WTC11 (cell line): ENCODE data around the gene MRM3. TPM values are rescaled to one million over a fixed set of nuclear protein-coding genes. Genes with fewer than 3 reads are reported as not detected.
"Not testable (repeated sequence)": the region's sequence is repeated elsewhere in the genome, so short reads cannot be mapped to it uniquely, and the experiment has no call there.

ENCODE experiments used
- ATAC-seq: fragments of 200-7000 bp; cut with Tn5 transposase; 2 replicates; pipeline ENCODE4 v1.10.0; 2021; ENCODE audit warnings: mild to moderate bottlenecking, moderate library complexity
- CTCF ChIA-PET: fragments of 300-600 bp; sonication (Branson Sonifier 250); formaldehyde crosslinking; loops from one replicate; lab custom pipeline; 2021; ENCODE audit warnings: antibody characterized with exemption; lab: Charles Lee
- POLR2A ChIA-PET: fragments of 350-600 bp; sonication (Branson Sonifier 250); formaldehyde crosslinking; loops from one replicate; lab custom pipeline; 2021; ENCODE audit warnings: antibody characterized with exemption; lab: Charles Lee
- DNase-seq: peaks from one replicate; pipeline ENCODE4 v3.0.0; 2021; ENCODE audit warnings: low spot score
- H3K27ac Mint-ChIP-seq: 2 replicates; pipeline ENCODE4 v1.8.0; 2021; ENCODE audit warnings: mixed read lengths
- H3K27me3 Mint-ChIP-seq: 2 replicates; pipeline ENCODE4 v1.8.0; 2021; ENCODE audit warnings: low read depth, mild to moderate bottlenecking, moderate library complexity, mixed read lengths
- H3K36me3 Mint-ChIP-seq: 2 replicates; pipeline ENCODE4 v1.8.0; 2021; ENCODE audit warnings: mixed read lengths
- H3K4me1 Mint-ChIP-seq: 2 replicates; pipeline ENCODE4 v1.8.0; 2022; ENCODE audit warnings: mixed read lengths
- H3K4me3 Mint-ChIP-seq: 2 replicates; pipeline ENCODE4 v1.8.0; 2021; ENCODE audit warnings: mild to moderate bottlenecking, moderate library complexity, mixed read lengths
- H3K9me3 Mint-ChIP-seq: 2 replicates; pipeline ENCODE4 v1.8.0; 2021; ENCODE audit warnings: mixed read lengths
- CDX4 ChIP-seq: fragments of 250-450 bp; sonication (Bioruptor Pico); IDR thresholded peaks from 2 replicates; pipeline ENCODE4 v1.9.0; 2021; ENCODE audit warnings: moderate library complexity, mild to moderate bottlenecking, inconsistent platforms, borderline replicate concordance
- ESRRA ChIP-seq: sonication (generic); formaldehyde crosslinking; IDR thresholded peaks from 2 replicates; pipeline ENCODE4 v1.8.1; 2022; ENCODE audit warnings: mild to moderate bottlenecking, missing genetic modification reagents, borderline replicate concordance
- ETV6 ChIP-seq: sonication (generic); formaldehyde crosslinking; IDR thresholded peaks from 2 replicates; pipeline ENCODE4 v1.8.1; 2022; ENCODE audit warnings: mild to moderate bottlenecking, missing genetic modification reagents
- FOXP1 ChIP-seq: sonication (generic); formaldehyde crosslinking; IDR thresholded peaks from 2 replicates; pipeline ENCODE4 v1.8.0; 2022; ENCODE audit warnings: missing genetic modification reagents, mild to moderate bottlenecking, moderate library complexity, borderline replicate concordance
- FOXP4 ChIP-seq: sonication (generic); formaldehyde crosslinking; IDR thresholded peaks from 2 replicates; pipeline ENCODE4 v1.8.0; 2022; ENCODE audit warnings: mild to moderate bottlenecking, missing genetic modification reagents
- GRHL2 ChIP-seq: fragments of 250-450 bp; sonication (Bioruptor Pico); IDR thresholded peaks from 2 replicates; pipeline ENCODE4 v1.8.0; 2022; ENCODE audit warnings: mild to moderate bottlenecking, moderate library complexity; ENCODE audit not compliant: insufficient replicate concordance, severe bottlenecking
- NFE2L1 ChIP-seq: sonication (generic); formaldehyde crosslinking; IDR thresholded peaks from 2 replicates; pipeline ENCODE4 v1.8.1; 2023; ENCODE audit warnings: missing genetic modification reagents
- NR2C2 ChIP-seq: sonication (generic); formaldehyde crosslinking; IDR thresholded peaks from 2 replicates; pipeline ENCODE4 v1.8.0; 2022; ENCODE audit warnings: mild to moderate bottlenecking, missing genetic modification reagents
- PRRX2 ChIP-seq: fragments of 250-450 bp; sonication (Bioruptor Pico); IDR thresholded peaks from 2 replicates; pipeline ENCODE4 v1.8.0; 2021; ENCODE audit warnings: mild to moderate bottlenecking
- RORB ChIP-seq: fragments of 250-450 bp; sonication (Bioruptor Pico); IDR thresholded peaks from 2 replicates; pipeline ENCODE4 v1.9.0; 2021; ENCODE audit warnings: mild to moderate bottlenecking
- TEAD4 ChIP-seq: sonication (generic); formaldehyde crosslinking; IDR thresholded peaks from 2 replicates; pipeline ENCODE4 v1.8.0; 2022; ENCODE audit warnings: mild to moderate bottlenecking, missing genetic modification reagents
- ZMAT4 ChIP-seq: fragments of 250-450 bp; sonication (Bioruptor Pico); IDR thresholded peaks from 2 replicates; pipeline ENCODE4 v1.9.0; 2021; ENCODE audit warnings: mild to moderate bottlenecking
- ZNF219 ChIP-seq: sonication (generic); formaldehyde crosslinking; IDR thresholded peaks from 2 replicates; pipeline ENCODE4 v1.8.0; 2023; ENCODE audit warnings: missing genetic modification reagents, mild to moderate bottlenecking, borderline replicate concordance
- ZNF416 ChIP-seq: fragments of 250-450 bp; sonication (Bioruptor Pico); IDR thresholded peaks from 2 replicates; pipeline ENCODE4 v1.9.0; 2021; ENCODE audit warnings: mild to moderate bottlenecking, inconsistent platforms
- total RNA-seq: library from RNA; stranded (reverse); gene quantifications from 3 replicates; pipeline ENCODE4 v1.2.3, GENCODE V29; 2021
- TF ChIP-seq, protein P1 (sequence below): sonication (generic); formaldehyde crosslinking; IDR thresholded peaks from 2 replicates; pipeline ENCODE4 v1.8.1; 2023; ENCODE audit warnings: mild to moderate bottlenecking, missing genetic modification reagents, borderline replicate concordance
- TF ChIP-seq, protein P2 (sequence below): sonication (generic); formaldehyde crosslinking; IDR thresholded peaks from 2 replicates; pipeline ENCODE4 v1.8.1; 2023; ENCODE audit warnings: mild to moderate bottlenecking, moderate library complexity, missing genetic modification reagents
- TF ChIP-seq, protein P3 (sequence below): sonication (generic); formaldehyde crosslinking; IDR thresholded peaks from 2 replicates; pipeline ENCODE4 v1.8.1; 2022; ENCODE audit warnings: mild to moderate bottlenecking, moderate library complexity, missing genetic modification reagents

MRM3 gene
- total RNA-seq, 1 experiment from 2014 or later: 25.0 TPM

DNA sequence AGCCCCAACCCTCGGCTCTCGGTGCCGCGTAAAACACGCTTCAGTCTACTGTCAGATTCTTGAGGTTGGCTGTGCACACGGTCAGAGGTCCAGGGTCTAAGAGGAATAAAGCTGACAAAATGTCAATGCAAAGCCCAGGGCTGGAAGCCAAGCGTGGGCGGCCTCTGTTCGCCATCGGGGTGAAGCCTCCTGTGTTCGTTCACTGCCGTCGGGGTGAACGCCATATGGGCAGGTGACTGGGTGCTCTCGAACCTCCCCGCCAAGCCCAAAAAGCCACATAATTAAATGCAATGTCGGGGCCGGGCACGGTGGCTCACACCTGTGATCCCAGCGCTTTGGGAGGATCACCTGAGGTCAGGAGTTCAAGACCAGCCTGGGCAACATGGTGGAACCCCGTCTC, 44.6 kb downstream of the MRM3 start:
- H3K4me1 Mint-ChIP-seq: no peaks in the 10 kb centered on the region
- H3K27ac Mint-ChIP-seq: no peak overlapping the region
- POLR2A ChIA-PET: no interaction called here
- H3K9me3 Mint-ChIP-seq: peaks cover 7% of the 10 kb centered on the region; the same call in 1 of the 2 replicates
- H3K36me3 Mint-ChIP-seq: peaks cover 19% of the 10 kb centered on the region
- no peak for ATAC-seq
- no peak for DNase-seq
- no peak overlapping the region for H3K4me3 Mint-ChIP-seq
- TF ChIP-seq ETV6 (CRISPR knock-in tag) (no peak), RORB (CRISPR knock-in tag) (no peak), ZMAT4 (CRISPR knock-in tag) (no peak), PRRX2 (CRISPR knock-in tag) (no peak), TEAD4 (CRISPR knock-in tag) (no peak), ZNF416 (CRISPR knock-in tag) (no peak), CDX4 (CRISPR knock-in tag) (no peak), ESRRA (CRISPR knock-in tag) (no peak), GRHL2 (CRISPR knock-in tag) (no peak), NR2C2 (CRISPR knock-in tag) (no peak), FOXP4 (no peak), NFE2L1 (no peak), FOXP1 (no peak)
- TF ChIP-seq, protein P1, sequence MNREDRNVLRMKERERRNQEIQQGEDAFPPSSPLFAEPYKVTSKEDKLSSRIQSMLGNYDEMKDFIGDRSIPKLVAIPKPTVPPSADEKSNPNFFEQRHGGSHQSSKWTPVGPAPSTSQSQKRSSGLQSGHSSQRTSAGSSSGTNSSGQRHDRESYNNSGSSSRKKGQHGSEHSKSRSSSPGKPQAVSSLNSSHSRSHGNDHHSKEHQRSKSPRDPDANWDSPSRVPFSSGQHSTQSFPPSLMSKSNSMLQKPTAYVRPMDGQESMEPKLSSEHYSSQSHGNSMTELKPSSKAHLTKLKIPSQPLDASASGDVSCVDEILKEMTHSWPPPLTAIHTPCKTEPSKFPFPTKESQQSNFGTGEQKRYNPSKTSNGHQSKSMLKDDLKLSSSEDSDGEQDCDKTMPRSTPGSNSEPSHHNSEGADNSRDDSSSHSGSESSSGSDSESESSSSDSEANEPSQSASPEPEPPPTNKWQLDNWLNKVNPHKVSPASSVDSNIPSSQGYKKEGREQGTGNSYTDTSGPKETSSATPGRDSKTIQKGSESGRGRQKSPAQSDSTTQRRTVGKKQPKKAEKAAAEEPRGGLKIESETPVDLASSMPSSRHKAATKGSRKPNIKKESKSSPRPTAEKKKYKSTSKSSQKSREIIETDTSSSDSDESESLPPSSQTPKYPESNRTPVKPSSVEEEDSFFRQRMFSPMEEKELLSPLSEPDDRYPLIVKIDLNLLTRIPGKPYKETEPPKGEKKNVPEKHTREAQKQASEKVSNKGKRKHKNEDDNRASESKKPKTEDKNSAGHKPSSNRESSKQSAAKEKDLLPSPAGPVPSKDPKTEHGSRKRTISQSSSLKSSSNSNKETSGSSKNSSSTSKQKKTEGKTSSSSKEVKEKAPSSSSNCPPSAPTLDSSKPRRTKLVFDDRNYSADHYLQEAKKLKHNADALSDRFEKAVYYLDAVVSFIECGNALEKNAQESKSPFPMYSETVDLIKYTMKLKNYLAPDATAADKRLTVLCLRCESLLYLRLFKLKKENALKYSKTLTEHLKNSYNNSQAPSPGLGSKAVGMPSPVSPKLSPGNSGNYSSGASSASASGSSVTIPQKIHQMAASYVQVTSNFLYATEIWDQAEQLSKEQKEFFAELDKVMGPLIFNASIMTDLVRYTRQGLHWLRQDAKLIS (CRISPR knock-in tag): no peak
- TF ChIP-seq, protein P2, sequence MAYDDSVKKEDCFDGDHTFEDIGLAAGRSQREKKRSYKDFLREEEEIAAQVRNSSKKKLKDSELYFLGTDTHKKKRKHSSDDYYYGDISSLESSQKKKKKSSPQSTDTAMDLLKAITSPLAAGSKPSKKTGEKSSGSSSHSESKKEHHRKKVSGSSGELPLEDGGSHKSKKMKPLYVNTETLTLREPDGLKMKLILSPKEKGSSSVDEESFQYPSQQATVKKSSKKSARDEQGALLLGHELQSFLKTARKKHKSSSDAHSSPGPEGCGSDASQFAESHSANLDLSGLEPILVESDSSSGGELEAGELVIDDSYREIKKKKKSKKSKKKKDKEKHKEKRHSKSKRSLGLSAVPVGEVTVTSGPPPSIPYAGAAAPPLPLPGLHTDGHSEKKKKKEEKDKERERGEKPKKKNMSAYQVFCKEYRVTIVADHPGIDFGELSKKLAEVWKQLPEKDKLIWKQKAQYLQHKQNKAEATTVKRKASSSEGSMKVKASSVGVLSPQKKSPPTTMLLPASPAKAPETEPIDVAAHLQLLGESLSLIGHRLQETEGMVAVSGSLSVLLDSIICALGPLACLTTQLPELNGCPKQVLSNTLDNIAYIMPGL (CRISPR knock-in tag): no peak
- TF ChIP-seq, protein P3, sequence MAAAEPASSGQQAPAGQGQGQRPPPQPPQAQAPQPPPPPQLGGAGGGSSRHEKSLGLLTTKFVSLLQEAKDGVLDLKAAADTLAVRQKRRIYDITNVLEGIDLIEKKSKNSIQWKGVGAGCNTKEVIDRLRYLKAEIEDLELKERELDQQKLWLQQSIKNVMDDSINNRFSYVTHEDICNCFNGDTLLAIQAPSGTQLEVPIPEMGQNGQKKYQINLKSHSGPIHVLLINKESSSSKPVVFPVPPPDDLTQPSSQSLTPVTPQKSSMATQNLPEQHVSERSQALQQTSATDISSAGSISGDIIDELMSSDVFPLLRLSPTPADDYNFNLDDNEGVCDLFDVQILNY: no peak
- no peaks in the 10 kb centered on the region for H3K27me3 Mint-ChIP-seq
- CTCF ChIA-PET: no interaction called here

DNA sequence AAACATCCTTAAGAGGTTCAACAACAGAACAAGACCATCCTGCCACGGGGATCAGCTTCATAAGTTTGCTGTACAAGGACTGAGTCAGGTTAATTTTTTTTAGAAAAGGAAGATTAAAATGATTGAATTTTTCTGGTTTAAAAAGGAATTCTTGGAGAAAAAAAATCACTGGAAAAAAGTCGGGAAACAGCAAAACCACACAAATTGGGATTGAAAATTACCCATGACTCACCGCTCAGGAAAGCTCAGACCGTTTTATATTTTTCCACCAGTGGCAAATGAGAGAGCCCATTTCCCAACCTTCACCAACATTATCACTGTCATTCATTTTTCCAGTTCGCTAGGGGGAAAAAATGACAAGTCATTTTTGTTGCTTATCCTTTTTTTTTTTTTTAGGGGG, 46.6 kb downstream of the MRM3 start:
- Mint-ChIP-seq H3K9me3 (peaks cover 7% of the 10 kb centered on the region; the same call in 1 of the 2 replicates), H3K4me1 (peaks cover 3% of the 10 kb centered on the region), H3K27me3 (no peaks in the 10 kb centered on the region), H3K27ac (no peak overlapping the region), H3K4me3 (no peak overlapping the region), H3K36me3 (peaks cover 9% of the 10 kb centered on the region; the same call in 1 of the 2 replicates)
- no peak for TF ChIP-seq ZNF219
- ChIA-PET CTCF (interaction anchor here (0.9 kb wide), 1 partner anchor 105 kb away, joined by 3 read pairs; no protein-coding TSS in a partner anchor), POLR2A (interaction anchor here (0.7 kb wide), 1 partner anchor 69 kb away, joined by 4 read pairs; no protein-coding TSS in a partner anchor)
- no peak for ATAC-seq
- DNase-seq: no peak

- CTCF ChIA-PET, H3K27me3 Mint-ChIP-seq, POLR2A ChIA-PET, H3K9me3 Mint-ChIP-seq, H3K4me3 Mint-ChIP-seq, ATAC-seq, DNase-seq, H3K4me1 Mint-ChIP-seq, H3K36me3 Mint-ChIP-seq, H3K27ac Mint-ChIP-seq: not testable (repeated sequence)
Measured at GRCh38 chr17:829614-830013, 47.5 kb downstream of the MRM3 start.
